Measurements from ENCODE around the gene SLC37A4. TPM values are rescaled to one million over a fixed set of nuclear protein-coding genes. Genes with fewer than 3 reads are reported as not detected.
"Not testable (repeated sequence)": the region's sequence is repeated elsewhere in the genome, so short reads cannot be mapped to it uniquely, and the experiment has no call there.

Gene SLC37A4
- total RNA-seq, 1 experiment from 2014 or later = 108 TPM

DNA sequence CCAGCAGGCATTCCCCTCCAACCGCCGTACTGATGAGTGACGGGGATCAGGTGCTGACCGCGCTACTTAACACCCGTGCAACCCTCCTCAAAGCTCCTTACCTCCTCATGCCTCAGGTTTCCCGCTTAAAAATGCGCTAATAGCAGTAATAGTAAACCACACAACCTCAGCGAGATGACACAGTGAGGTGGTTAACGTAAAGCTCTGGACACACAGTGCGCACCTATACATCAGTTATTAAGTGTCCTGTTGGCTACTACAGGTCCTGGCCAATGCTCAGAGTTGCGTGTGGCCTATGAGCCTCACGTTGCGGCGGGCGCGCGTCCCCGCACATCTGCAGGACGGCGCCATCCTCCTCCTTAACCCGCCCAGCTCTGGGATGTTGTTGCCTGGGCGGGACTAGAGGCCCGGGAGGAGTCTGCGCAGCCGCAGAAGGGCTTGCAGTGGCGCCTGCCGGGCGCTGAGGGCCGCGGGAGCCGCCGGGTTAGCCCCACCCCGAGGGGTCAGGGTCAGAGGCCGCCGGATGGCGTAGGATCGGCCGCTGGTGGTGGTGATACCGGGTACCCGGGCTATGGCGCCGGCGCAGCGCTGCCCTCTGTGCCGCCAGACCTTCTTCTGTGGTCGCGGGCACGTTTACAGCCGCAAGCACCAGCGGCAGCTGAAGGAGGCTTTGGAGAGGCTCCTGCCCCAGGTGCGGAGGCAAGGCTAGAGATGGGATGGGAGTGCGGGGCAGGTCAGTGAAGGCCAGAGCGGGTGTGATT, 32.9 kb downstream of the SLC37A4 start, which contains the start of gene CENATAC:
TSS of gene CENATAC (plus strand) at position 512 of the 761 bp plus-strand sequence. CDS start at position 572, 60 bp downstream.
- no peaks in the 10 kb centered on the region for H3K27me3 Mint-ChIP-seq (ENCODE audit: insufficient read depth, unreplicated experiment)
- peak within 1 kb of the TSS; percentile 94 for H3K27ac Mint-ChIP-seq (ENCODE audit: unreplicated experiment)
- H3K27me3 ChIP-seq (replicated peaks; ENCODE audit: control insufficient read depth, insufficient read depth, low read length) = no peaks in the 10 kb centered on the region
- peaks cover 53% of the 10 kb centered on the region for H3K36me3 Mint-ChIP-seq (ENCODE audit: insufficient read depth, unreplicated experiment)
- H3K4me3 Mint-ChIP-seq (ENCODE audit: unreplicated experiment) = peak within 1 kb of the TSS; percentile 96
- peak; percentile 98 to 100 for DNase-seq
- peaks cover 11% of the 10 kb centered on the region; the same call in 1 of the 2 replicates for H3K36me3 ChIP-seq (ENCODE audit: control insufficient read depth, insufficient read depth, low read length)
- H3K9me3 Mint-ChIP-seq (ENCODE audit: unreplicated experiment) = no peaks in the 10 kb centered on the region
- ChIA-PET CTCF (interaction anchor here (1.0 to 1.2 kb wide), 3 partner anchors 45 to 351 kb away, joined by 3 read pairs; no protein-coding TSS in a partner anchor), POLR2A (interaction anchor here (0.5 to 2.6 kb wide), 18 partner anchors 17 to 376 kb away, joined by 3 to 24 read pairs (median 4); partner anchors contain the start of genes DDX6, DPAGT1, RPS25 and TRAPPC4)
- intact Hi-C loops (cut with micrococcal nuclease; ENCODE audit: unreplicated experiment) = loop anchor here (1.0 kb wide), 3 partner anchors 20 to 59 kb away; partner anchors contain the start of genes HYOU1, RPS25 and TRAPPC4
- no peaks in the 10 kb centered on the region for H3K9me3 ChIP-seq
- TF ChIP-seq, protein P1, sequence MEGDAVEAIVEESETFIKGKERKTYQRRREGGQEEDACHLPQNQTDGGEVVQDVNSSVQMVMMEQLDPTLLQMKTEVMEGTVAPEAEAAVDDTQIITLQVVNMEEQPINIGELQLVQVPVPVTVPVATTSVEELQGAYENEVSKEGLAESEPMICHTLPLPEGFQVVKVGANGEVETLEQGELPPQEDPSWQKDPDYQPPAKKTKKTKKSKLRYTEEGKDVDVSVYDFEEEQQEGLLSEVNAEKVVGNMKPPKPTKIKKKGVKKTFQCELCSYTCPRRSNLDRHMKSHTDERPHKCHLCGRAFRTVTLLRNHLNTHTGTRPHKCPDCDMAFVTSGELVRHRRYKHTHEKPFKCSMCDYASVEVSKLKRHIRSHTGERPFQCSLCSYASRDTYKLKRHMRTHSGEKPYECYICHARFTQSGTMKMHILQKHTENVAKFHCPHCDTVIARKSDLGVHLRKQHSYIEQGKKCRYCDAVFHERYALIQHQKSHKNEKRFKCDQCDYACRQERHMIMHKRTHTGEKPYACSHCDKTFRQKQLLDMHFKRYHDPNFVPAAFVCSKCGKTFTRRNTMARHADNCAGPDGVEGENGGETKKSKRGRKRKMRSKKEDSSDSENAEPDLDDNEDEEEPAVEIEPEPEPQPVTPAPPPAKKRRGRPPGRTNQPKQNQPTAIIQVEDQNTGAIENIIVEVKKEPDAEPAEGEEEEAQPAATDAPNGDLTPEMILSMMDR (IDR thresholded peaks at IDR 0.05; ENCODE audit: insufficient read depth in 1 of 2, low read depth in 1 of 2, low read length in 1 of 2, severe bottlenecking in 1 of 2, unreplicated experiment in 1 of 2) = peak in 1 of 2 experiments; percentile 11
- H3K4me1 ChIP-seq = peaks cover 17% of the 10 kb centered on the region
- peaks cover 24% of the 10 kb centered on the region for H3K4me1 Mint-ChIP-seq (ENCODE audit: low read depth, unreplicated experiment)
- BruUV-seq (replicated peaks) = no TSS peak
- peak within 1 kb of the TSS; percentile 75 for H3K4me3 ChIP-seq (ENCODE audit: low read depth, low read length)

DNA sequence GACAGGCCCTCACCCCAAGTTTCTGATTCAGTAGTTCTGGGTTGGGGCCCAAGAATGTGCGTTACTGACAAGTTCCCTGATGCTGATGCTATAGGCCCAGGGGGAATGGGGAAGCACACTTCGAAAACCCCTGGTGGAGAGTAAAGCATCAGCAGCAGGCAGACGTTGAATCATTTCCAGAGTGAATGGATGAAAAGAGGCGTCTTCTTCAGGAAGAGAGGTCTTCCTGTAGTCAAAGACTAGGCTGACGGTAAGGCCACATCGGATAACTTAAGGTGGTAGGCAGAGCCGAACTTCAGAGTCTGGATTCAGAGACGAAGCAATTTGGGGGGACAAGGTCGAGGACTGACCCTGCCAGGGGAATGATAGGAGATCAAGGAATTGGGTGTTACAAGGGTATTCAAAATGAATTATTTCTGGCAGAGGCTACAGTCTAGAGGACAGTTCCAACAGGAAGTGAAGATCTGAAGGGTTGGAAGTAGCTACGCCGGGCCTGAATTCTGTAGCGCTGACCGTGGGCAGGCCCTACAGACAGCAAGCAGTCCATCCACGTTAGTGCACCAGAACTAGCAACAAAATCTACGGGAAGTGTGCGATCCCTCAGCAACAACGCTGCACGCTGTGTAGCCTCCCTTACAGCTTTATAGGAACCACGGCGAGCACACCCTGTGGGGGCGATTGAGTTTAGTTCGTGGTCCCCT, 33.6 kb downstream of the SLC37A4 start:
- H3K36me3 Mint-ChIP-seq (ENCODE audit: insufficient read depth, unreplicated experiment) = peaks cover 46% of the 10 kb centered on the region
- H3K9me3 Mint-ChIP-seq (ENCODE audit: unreplicated experiment) = no peaks in the 10 kb centered on the region
- H3K27me3 Mint-ChIP-seq (ENCODE audit: insufficient read depth, unreplicated experiment) = no peaks in the 10 kb centered on the region
- BruUV-seq (replicated peaks) = TSS peak; percentile 19
- H3K4me1 Mint-ChIP-seq (ENCODE audit: low read depth, unreplicated experiment) = peaks cover 24% of the 10 kb centered on the region
- Histone ChIP-seq H3K4me3 (ENCODE audit: low read depth, low read length) (peak overlapping the region; percentile 75), H3K36me3 (ENCODE audit: control insufficient read depth, insufficient read depth, low read length) (0 out of 2 replicates have a peak, but pooled peaks cover 10% of the 10 kb centered on the region), H3K27me3 (replicated peaks; ENCODE audit: control insufficient read depth, insufficient read depth, low read length) (no peaks in the 10 kb centered on the region), H3K9me3 (0 out of 2 replicates have a peak, but pooled peaks cover 4% of the 10 kb centered on the region), H3K4me1 (peaks cover 17% of the 10 kb centered on the region)
- TF ChIP-seq, protein P1 (IDR thresholded peaks at IDR 0.05; ENCODE audit: insufficient read depth in 1 of 2, low read depth in 1 of 2, low read length in 1 of 2, severe bottlenecking in 1 of 2, unreplicated experiment in 1 of 2) = peak; percentile 28 to 29
- H3K27ac Mint-ChIP-seq (ENCODE audit: unreplicated experiment) = peak overlapping the region; percentile 94
- peak overlapping the region; percentile 96 for H3K4me3 Mint-ChIP-seq (ENCODE audit: unreplicated experiment)
- ChIA-PET POLR2A (interaction anchor here (0.5 to 2.6 kb wide), 17 partner anchors 18 to 376 kb away, joined by 3 to 24 read pairs (median 5); partner anchors contain the start of genes DDX6, DPAGT1, RPS25 and TRAPPC4), CTCF (interaction anchor here (0.6 to 1.2 kb wide), 4 partner anchors 9 to 351 kb away, joined by 3 read pairs; no protein-coding TSS in a partner anchor)
- intact Hi-C loops (cut with micrococcal nuclease; ENCODE audit: unreplicated experiment) = no loop called here
- DNase-seq = peak in 1 of 2 experiments; percentile 41

DNA sequence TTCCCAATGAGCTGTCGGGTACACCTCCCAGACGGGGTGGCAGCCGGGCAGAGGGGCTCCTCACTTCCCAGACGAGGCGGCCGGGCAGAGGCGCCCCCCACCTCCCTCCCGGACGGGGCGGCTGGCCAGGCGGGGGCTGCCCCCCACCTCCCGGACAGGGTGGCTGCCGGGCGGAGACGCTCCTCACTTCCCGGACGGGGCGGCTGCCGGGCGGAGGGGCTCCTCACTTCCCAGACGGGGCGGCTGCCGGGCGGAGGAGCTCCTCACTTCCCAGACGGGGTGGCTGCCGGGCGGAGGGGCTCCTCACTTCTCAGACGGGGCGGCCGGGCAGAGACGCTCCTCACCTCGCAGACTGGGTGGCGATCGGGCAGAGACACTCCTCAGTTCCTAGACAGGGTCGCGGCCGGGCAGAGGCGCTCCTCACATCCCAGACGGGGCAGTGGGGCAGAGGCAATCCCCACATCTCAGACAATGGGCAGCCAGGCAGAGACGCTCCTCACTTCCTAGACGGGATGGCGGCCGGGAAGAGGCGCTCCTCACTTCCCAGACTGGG, 39.1 kb downstream of the SLC37A4 start:
- POLR2A ChIA-PET; H3K27me3 Mint-ChIP-seq (ENCODE audit: insufficient read depth, unreplicated experiment); BruUV-seq (replicated peaks); H3K4me1 Mint-ChIP-seq (ENCODE audit: low read depth, unreplicated experiment); H3K9me3 ChIP-seq; DNase-seq; H3K4me3 Mint-ChIP-seq (ENCODE audit: unreplicated experiment); H3K36me3 ChIP-seq (ENCODE audit: control insufficient read depth, insufficient read depth, low read length); H3K27me3 ChIP-seq (replicated peaks; ENCODE audit: control insufficient read depth, insufficient read depth, low read length); H3K9me3 Mint-ChIP-seq (ENCODE audit: unreplicated experiment); H3K4me3 ChIP-seq (ENCODE audit: low read depth, low read length); H3K36me3 Mint-ChIP-seq (ENCODE audit: insufficient read depth, unreplicated experiment); CTCF ChIA-PET; intact Hi-C loops (cut with micrococcal nuclease; ENCODE audit: unreplicated experiment); H3K4me1 ChIP-seq; H3K27ac Mint-ChIP-seq (ENCODE audit: unreplicated experiment): not testable (repeated sequence)

Measured in Caco-2 (cell line).